Neuronal stem cell (in vitro differentiated cells): ENCODE data around the gene KIAA0930.

Source experiments
- DNase-seq: peaks from one replicate; pipeline ENCODE4 v3.0.0-alpha.2; 2013; ENCODE audit warnings: low spot score
- H2AFZ ChIP-seq: one replicate; pipeline ENCODE4 v1.6.1; 2013; ENCODE audit warnings: mild to moderate bottlenecking, low read length, inconsistent platforms
- H2AK5ac ChIP-seq: 2 replicates; pipeline ENCODE4 v1.6.1; 2013; ENCODE audit warnings: low read depth, mild to moderate bottlenecking, inconsistent platforms, low read length, moderate library complexity, mixed read lengths
- H2BK120ac ChIP-seq: 2 replicates; pipeline ENCODE4 v1.6.1; 2013; ENCODE audit warnings: low read depth, mild to moderate bottlenecking, inconsistent platforms, low read length, moderate library complexity, mixed read lengths
- H2BK12ac ChIP-seq: one replicate; pipeline ENCODE4 v1.6.1; 2013; ENCODE audit warnings: low read length, inconsistent platforms
- H2BK15ac ChIP-seq: 2 replicates; pipeline ENCODE4 v1.6.1; 2013; ENCODE audit warnings: mild to moderate bottlenecking, low read length, inconsistent platforms, mixed read lengths
- H2BK5ac ChIP-seq: one replicate; pipeline ENCODE4 v1.6.1; 2013; ENCODE audit warnings: inconsistent platforms, mild to moderate bottlenecking, low read length, moderate library complexity
- H3K14ac ChIP-seq: one replicate; pipeline ENCODE4 v1.6.1; 2013; ENCODE audit warnings: low read length, inconsistent platforms
- H3K18ac ChIP-seq: 2 replicates; pipeline ENCODE4 v1.6.1; 2013; ENCODE audit warnings: low read length, inconsistent platforms
- H3K23ac ChIP-seq: 2 replicates; pipeline ENCODE4 v1.6.1; 2013; ENCODE audit warnings: low read depth, mild to moderate bottlenecking, mixed read lengths, low read length, inconsistent platforms; ENCODE audit not compliant: poor library complexity
- H3K27ac ChIP-seq: replicated peaks from 3 replicates; pipeline ENCODE4 v1.5.1; 2013; ENCODE audit warnings: low read length, inconsistent platforms
- H3K27me3 ChIP-seq, 3 experiments: 2 replicates each; pipeline ENCODE4 v1.6.1; 2013; ENCODE audit warnings: low read length in 3 of 3, mild to moderate bottlenecking in 2 of 3, inconsistent platforms in 1 of 3, low read depth in 1 of 3, mixed read lengths in 1 of 3, moderate library complexity in 1 of 3; ENCODE audit not compliant: control insufficient read depth in 3 of 3, insufficient read depth in 3 of 3
- H3K36me3 ChIP-seq, 2 donors: replicated peaks in 1 of 2; 2 replicates each; pipeline ENCODE4 v1.6.1; 2013; ENCODE audit warnings: low read length in 2 of 2; ENCODE audit not compliant: control insufficient read depth in 2 of 2, insufficient read depth in 2 of 2
- H3K4ac ChIP-seq: 2 replicates; pipeline ENCODE4 v1.6.1; 2013; ENCODE audit warnings: inconsistent platforms, mild to moderate bottlenecking, low read length, moderate library complexity
- H3K4me1 ChIP-seq, 2 donors: 1 replicate in 1 of 2; 2 replicates in 1 of 2; pipeline ENCODE4 v1.6.1; 2013; ENCODE audit warnings: low read length in 2 of 2, low read depth in 1 of 2; ENCODE audit not compliant: control insufficient read depth in 2 of 2, insufficient read depth in 1 of 2
- H3K4me2 ChIP-seq: one replicate; pipeline ENCODE4 v1.6.1; 2013; ENCODE audit warnings: mild to moderate bottlenecking, low read length, inconsistent platforms; ENCODE audit not compliant: insufficient read depth, poor library complexity, severe bottlenecking
- H3K4me3 ChIP-seq, 2 donors: 2 replicates each; pipeline ENCODE4 v1.5.1; 2013; ENCODE audit warnings: low read length in 2 of 2, mild to moderate bottlenecking in 2 of 2, inconsistent platforms in 1 of 2, moderate library complexity in 1 of 2
- H3K79me1 ChIP-seq: one replicate; pipeline ENCODE4 v1.6.1; 2013; ENCODE audit warnings: low read depth, mild to moderate bottlenecking, inconsistent platforms, low read length, moderate library complexity
- H3K9ac ChIP-seq: one replicate; pipeline ENCODE4 v1.6.1; 2013; ENCODE audit warnings: mild to moderate bottlenecking, low read depth, low read length, inconsistent platforms; ENCODE audit not compliant: poor library complexity
- H3K9me3 ChIP-seq, 2 donors: replicated peaks in 1 of 2; 2 replicates each; pipeline versions ENCODE3 to v1.6.1; 2013; ENCODE audit warnings: low read length in 2 of 2, mild to moderate bottlenecking in 2 of 2, inconsistent platforms in 1 of 2, low read depth in 1 of 2, mixed read lengths in 1 of 2, moderate library complexity in 1 of 2; ENCODE audit not compliant: control insufficient read depth in 2 of 2, insufficient read depth in 1 of 2
- H4K8ac ChIP-seq: one replicate; pipeline ENCODE4 v1.6.1; 2013; ENCODE audit warnings: low read depth, mild to moderate bottlenecking, inconsistent platforms, low read length, moderate library complexity
- H4K91ac ChIP-seq: one replicate; pipeline ENCODE4 v1.6.1; 2013; ENCODE audit warnings: low read length, low read depth, mild to moderate bottlenecking, inconsistent platforms; ENCODE audit not compliant: poor library complexity
- WGBS, 2 donors: extraction: QIAGEN DNeasy Blood & Tissue Kit; methylation state at CpG; one replicate each; pipeline ENCODE4 v1.1.7; 2013; ENCODE audit warnings: missing lambda C conversion rate in 2 of 2, mixed read lengths in 1 of 2; ENCODE audit not compliant: insufficient read length in 2 of 2, insufficient replicate concordance in 1 of 2; ENCODE audit errors: extremely low coverage in 2 of 2; 5-methylcytosine and 5-hydroxymethylcytosine counted together

The KIAA0930 gene

DNA sequence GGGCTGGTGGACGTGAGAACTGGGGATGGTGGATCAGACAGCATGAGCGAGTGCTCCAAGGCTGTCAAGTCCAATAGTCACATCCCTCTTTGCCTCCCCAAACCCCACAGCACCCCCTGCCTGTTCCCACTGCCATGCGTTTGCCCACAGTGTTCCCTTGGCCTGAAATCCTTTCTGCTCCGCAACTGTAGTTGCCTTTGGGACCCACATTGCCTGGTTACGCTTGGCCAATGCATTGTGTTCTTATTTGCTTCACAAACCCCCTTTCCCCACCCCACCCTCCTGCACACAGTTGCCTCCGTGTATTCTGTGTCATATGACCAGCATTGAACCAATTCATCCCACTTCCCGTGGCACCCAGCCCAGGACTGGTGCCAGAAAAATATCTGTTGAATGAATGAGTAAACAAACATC lies 2.1 kb upstream of the KIAA0930 start:
- Histone ChIP-seq H3K4me1 (peaks cover 10 to 13% of the 10 kb centered on the region in 2 donors), H3K18ac (no peak overlapping the region), H3K23ac (no peak overlapping the region), H2BK120ac (no peak overlapping the region), H3K9me3 (no peaks in the 10 kb centered on the region), H3K9ac (no peak overlapping the region), H2BK15ac (no peak overlapping the region), H3K27me3 (peaks cover 0 to 8% (median 6%) of the 10 kb centered on the region in 3 experiments), H2AFZ (no peak overlapping the region), H4K8ac (no peak overlapping the region), H3K36me3 (no peaks in the 10 kb centered on the region), H4K91ac (no peak overlapping the region), H3K4me2 (no peak overlapping the region), H2AK5ac (no peak overlapping the region), H2BK5ac (no peak overlapping the region), H2BK12ac (no peak overlapping the region), H3K27ac (no peak overlapping the region), H3K79me1 (peaks cover 11% of the 10 kb centered on the region), H3K4me3 (no peak overlapping the region), H3K4ac (no peak overlapping the region), H3K14ac (no peak overlapping the region)
- DNase-seq: no peak
- no CpG with 5 or more reads among the region's 7 CpGs for WGBS, 2 donors

DNA sequence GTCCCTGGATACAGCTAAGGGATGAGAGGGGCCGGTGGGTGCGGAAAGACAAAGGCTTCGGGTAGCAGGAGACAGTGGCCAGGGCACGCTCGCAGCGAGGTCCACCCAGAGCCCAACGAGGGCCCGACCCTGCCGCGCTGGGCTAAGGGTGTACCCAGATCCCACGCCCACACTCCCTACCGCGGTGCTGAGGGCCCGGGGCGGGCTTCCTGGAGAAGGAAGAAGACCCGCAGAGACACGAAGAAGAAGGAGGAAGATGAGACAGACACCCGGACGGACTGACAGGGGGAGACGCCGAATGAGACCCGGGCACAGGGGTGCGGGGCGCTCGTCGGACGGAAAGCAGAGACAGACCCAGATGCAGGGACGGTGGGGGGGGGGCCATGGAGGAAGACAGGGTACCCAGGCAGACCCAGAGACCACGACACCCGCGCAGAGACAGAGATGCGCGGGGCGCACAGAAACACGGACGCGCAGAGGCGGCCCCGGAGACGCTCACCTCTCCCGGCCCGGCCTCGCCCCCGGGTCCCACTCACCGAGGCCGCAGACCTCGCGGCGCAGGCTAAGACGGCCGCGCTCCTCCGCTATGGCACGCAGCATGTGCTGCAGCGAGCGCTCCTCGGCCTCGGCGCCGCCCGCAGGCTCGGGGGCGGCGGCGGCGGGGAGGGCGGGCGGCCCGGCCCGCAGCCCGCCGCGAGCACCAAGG lies 437 bp downstream of the KIAA0930 start:
- Histone ChIP-seq H3K4me1 (peaks cover 8 to 18% of the 10 kb centered on the region in 2 donors), H4K8ac (no peak overlapping the region), H3K9ac (peak overlapping the region; percentile 97), H3K36me3 (no peaks in the 10 kb centered on the region), H3K27me3 (peaks cover 0 to 8% (median 6%) of the 10 kb centered on the region in 3 experiments), H4K91ac (no peak overlapping the region), H2BK15ac (peak overlapping the region; percentile 59), H2AK5ac (peak overlapping the region; percentile 56), H3K14ac (no peak overlapping the region), H3K4me3 (peak overlapping the region; percentile 71 to 92), H3K4ac (peak overlapping the region; percentile 39), H3K79me1 (peaks cover 17% of the 10 kb centered on the region), H3K23ac (peak overlapping the region; percentile 70), H2BK5ac (no peak overlapping the region), H3K9me3 (no peaks in the 10 kb centered on the region), H2AFZ (peak overlapping the region; percentile 89), H3K18ac (peak overlapping the region; percentile 87), H3K4me2 (peak overlapping the region; percentile 94), H3K27ac (no peak overlapping the region), H2BK12ac (no peak overlapping the region), H2BK120ac (no peak overlapping the region)
- no CpG with 5 or more reads among the region's 73 CpGs for WGBS, 2 donors
- DNase-seq: no peak

DNA sequence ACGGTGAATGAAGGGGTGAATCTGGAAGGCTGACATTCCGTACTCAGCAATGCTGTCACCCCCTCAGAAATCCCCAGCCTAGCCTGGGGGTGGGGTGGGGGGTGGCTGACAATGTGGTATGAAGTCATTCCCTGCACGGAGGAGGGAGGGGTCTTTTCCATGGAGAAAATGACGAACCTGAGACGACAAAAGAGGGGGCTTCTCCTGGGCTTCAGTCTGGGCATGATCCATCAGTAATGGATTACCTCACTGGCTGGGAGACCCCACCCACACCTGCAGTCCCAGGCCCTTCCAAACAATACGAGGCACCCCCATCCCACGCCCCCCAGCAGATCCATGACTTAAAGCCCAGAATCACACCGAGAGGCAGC lies 1.0 kb downstream of the KIAA0930 start:
- no peak overlapping the region for H4K8ac ChIP-seq
- H2AK5ac ChIP-seq: peak overlapping the region; percentile 56
- H3K18ac ChIP-seq: peak overlapping the region; percentile 87
- H3K27ac ChIP-seq: no peak overlapping the region
- H4K91ac ChIP-seq: no peak overlapping the region
- DNase-seq: no peak
- no CpG with 5 or more reads among the region's 8 CpGs for WGBS, 2 donors
- H3K9me3 ChIP-seq: no peaks in the 10 kb centered on the region
- H3K4me3 ChIP-seq: peak overlapping the region; percentile 71 to 92
- H3K9ac ChIP-seq: peak overlapping the region; percentile 97
- peak overlapping the region; percentile 94 for H3K4me2 ChIP-seq
- peaks cover 17% of the 10 kb centered on the region for H3K79me1 ChIP-seq
- no peak overlapping the region for H2BK12ac ChIP-seq
- no peak overlapping the region for H3K4ac ChIP-seq
- no peak overlapping the region for H3K23ac ChIP-seq
- no peak overlapping the region for H2BK120ac ChIP-seq
- no peak overlapping the region for H2BK15ac ChIP-seq
- peaks cover 0 to 8% (median 6%) of the 10 kb centered on the region in 3 experiments for H3K27me3 ChIP-seq
- H2AFZ ChIP-seq: peak overlapping the region; percentile 89
- H3K4me1 ChIP-seq: peaks cover 8 to 18% of the 10 kb centered on the region in 2 donors
- no peak overlapping the region for H3K14ac ChIP-seq
- H2BK5ac ChIP-seq: no peak overlapping the region
- H3K36me3 ChIP-seq: no peaks in the 10 kb centered on the region

DNA sequence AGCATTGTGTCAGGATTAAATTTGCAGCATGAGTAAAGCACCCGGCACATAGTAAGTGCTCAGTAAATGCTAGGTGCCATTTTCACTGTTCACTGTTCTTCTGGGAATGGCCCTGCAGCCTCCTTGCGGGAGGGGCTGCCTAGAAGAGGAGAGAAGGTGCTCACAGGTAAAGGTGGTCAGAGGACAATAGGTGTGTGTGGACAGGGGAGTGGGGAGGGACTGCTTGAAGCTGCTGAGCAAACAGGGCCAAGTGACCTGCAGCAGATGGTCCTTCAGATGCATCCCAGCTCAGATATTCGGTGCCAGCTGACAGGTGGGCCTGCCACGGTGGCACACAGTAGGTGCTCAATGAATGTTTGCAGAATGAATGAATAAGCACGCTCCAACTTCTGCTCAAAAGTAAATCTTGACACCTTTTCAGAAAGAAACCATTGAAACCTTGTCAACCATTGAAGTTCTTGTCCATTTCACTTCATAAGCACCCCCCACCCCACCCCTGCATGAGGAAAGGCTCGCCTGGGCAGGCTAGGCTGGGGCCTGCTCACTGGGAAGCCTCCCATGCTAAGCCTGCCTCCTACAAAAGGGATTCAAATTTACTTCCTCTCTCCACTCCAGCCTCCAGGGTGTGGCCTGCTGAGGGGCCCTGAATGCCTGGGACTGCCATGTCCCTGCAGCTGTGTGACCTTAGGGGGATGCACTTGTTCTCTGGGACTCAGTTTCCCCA lies 1.6 kb downstream of the KIAA0930 start:
- peak overlapping the region in 1 of 2 donors; percentile 71 for H3K4me3 ChIP-seq
- DNase-seq: no peak

More for the DNA sequence above, 1.6 kb downstream of the KIAA0930 start:
- Histone ChIP-seq H2AFZ (no peak overlapping the region), H3K79me1 (peaks cover 17% of the 10 kb centered on the region), H3K23ac (no peak overlapping the region), H2BK120ac (no peak overlapping the region), H3K14ac (no peak overlapping the region), H3K9ac (no peak overlapping the region), H2BK12ac (no peak overlapping the region), H4K8ac (no peak overlapping the region), H3K18ac (no peak overlapping the region), H3K4ac (no peak overlapping the region), H3K4me2 (peak overlapping the region; percentile 94), H2BK15ac (no peak overlapping the region), H3K9me3 (no peaks in the 10 kb centered on the region), H3K27ac (no peak overlapping the region), H2BK5ac (no peak overlapping the region), H2AK5ac (peak overlapping the region; percentile 56), H3K36me3 (no peaks in the 10 kb centered on the region), H3K27me3 (peaks cover 0 to 8% (median 6%) of the 10 kb centered on the region in 3 experiments), H3K4me1 (peaks cover 8 to 18% of the 10 kb centered on the region in 2 donors), H4K91ac (no peak overlapping the region)
- WGBS, 2 donors: no CpG with 5 or more reads among the region's 6 CpGs
